ENCODE data around the gene KIF26B.

KIF26B gene

DNA sequence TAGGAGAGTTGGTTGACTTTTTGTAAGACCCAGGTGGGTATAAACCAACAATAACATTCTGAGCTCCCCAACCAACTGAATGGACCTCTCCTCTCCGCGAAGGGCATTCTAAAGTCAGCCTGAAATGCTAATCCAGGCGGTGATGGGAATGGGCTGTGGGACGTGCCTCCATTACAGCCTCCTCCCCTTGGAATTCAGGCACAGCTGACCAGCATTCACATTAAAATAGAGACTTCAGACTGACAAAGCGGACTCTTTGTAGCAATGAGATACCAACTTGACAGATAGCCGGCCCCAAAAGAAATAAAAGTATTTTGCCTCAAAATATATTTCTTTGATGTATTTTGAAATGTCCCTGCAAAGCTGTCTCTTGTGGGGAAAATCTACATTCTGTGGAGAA is 101.7 kb downstream of the KIF26B start:
- no peak for TF ChIP-seq EZH2 (optimal IDR thresholded peaks at IDR 0.05; ENCODE audit: low read depth, low read length)
- no peak for TF ChIP-seq EZH2phosphoT487 (IDR thresholded peaks at IDR 0.05; ENCODE audit: low read length)
- TF ChIP-seq, protein P1, sequence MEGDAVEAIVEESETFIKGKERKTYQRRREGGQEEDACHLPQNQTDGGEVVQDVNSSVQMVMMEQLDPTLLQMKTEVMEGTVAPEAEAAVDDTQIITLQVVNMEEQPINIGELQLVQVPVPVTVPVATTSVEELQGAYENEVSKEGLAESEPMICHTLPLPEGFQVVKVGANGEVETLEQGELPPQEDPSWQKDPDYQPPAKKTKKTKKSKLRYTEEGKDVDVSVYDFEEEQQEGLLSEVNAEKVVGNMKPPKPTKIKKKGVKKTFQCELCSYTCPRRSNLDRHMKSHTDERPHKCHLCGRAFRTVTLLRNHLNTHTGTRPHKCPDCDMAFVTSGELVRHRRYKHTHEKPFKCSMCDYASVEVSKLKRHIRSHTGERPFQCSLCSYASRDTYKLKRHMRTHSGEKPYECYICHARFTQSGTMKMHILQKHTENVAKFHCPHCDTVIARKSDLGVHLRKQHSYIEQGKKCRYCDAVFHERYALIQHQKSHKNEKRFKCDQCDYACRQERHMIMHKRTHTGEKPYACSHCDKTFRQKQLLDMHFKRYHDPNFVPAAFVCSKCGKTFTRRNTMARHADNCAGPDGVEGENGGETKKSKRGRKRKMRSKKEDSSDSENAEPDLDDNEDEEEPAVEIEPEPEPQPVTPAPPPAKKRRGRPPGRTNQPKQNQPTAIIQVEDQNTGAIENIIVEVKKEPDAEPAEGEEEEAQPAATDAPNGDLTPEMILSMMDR (IDR thresholded peaks at IDR 0.05; ENCODE audit: low read length): no peak
- Histone ChIP-seq H3K27me3 (replicated peaks; ENCODE audit: insufficient read depth, low read length) (no peaks in the 10 kb centered on the region), H3K79me2 (ENCODE audit: low read length) (no peaks in the 10 kb centered on the region), H3K27ac (ENCODE audit: low read length) (no peak overlapping the region), H3K9me2 (replicated peaks; ENCODE audit: insufficient read depth, low read length) (no peaks in the 10 kb centered on the region), H3K4me2 (ENCODE audit: low read depth, low read length) (no peak overlapping the region), H3F3A (ENCODE audit: insufficient read depth, low read length) (no peaks in the 10 kb centered on the region), H3K4me3 (ENCODE audit: low read length) (no peak overlapping the region), H4K20me1 (ENCODE audit: insufficient read depth, low read length) (no peaks in the 10 kb centered on the region), H3K4me1 (ENCODE audit: low read length) (no peaks in the 10 kb centered on the region), H3K9ac (ENCODE audit: low read length) (no peak overlapping the region), H3K9me3 (replicated peaks; ENCODE audit: insufficient read depth, low read length) (no peaks in the 10 kb centered on the region), H3K36me3 (replicated peaks; ENCODE audit: insufficient read depth, low read length) (no peaks in the 10 kb centered on the region), H2AFZ (ENCODE audit: low read length) (no peak overlapping the region)
- DNase-seq: no peak

DNA sequence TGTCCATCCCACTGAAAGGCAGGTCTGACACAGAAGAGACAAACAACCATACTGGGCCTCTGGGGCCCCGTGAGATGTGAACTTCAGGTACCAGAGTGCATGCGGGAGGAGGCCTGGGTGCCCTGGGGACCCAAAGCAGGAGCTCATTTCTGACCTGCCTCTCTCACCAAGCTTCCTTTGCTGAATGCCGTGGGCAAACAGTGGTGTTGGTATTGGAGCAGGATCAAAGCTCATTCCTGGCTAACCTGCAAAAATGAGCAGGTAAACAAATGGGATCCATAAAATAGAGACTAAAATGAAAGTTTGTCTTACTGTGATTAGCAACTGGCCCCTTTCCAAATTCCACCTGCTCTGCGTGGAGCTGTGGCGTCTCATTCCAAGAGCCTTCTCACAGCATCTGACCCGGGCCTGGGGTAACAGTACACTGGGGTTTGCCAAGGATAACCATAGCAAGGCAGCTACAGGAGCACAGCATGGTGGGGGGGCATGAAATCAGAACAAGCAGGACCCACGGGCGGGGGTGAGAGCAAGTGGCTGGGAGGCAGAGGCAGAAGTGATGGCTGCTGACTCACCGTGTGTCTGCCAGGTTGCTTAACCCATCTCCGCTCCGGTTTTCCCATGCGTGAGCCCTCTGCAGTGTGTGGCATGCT is 103.6 kb downstream of the KIF26B start:
- Histone ChIP-seq H2AFZ (ENCODE audit: low read length) (no peak overlapping the region), H3K79me2 (ENCODE audit: low read length) (no peaks in the 10 kb centered on the region), H3K4me3 (ENCODE audit: low read length) (no peak overlapping the region), H3F3A (ENCODE audit: insufficient read depth, low read length) (no peaks in the 10 kb centered on the region), H3K9ac (ENCODE audit: low read length) (no peak overlapping the region), H3K27me3 (replicated peaks; ENCODE audit: insufficient read depth, low read length) (no peaks in the 10 kb centered on the region), H3K36me3 (replicated peaks; ENCODE audit: insufficient read depth, low read length) (no peaks in the 10 kb centered on the region), H3K4me2 (ENCODE audit: low read depth, low read length) (no peak overlapping the region), H3K27ac (ENCODE audit: low read length) (no peak overlapping the region), H3K9me2 (replicated peaks; ENCODE audit: insufficient read depth, low read length) (no peaks in the 10 kb centered on the region), H4K20me1 (ENCODE audit: insufficient read depth, low read length) (no peaks in the 10 kb centered on the region), H3K4me1 (ENCODE audit: low read length) (no peaks in the 10 kb centered on the region), H3K9me3 (replicated peaks; ENCODE audit: insufficient read depth, low read length) (no peaks in the 10 kb centered on the region)
- TF ChIP-seq EZH2 (optimal IDR thresholded peaks at IDR 0.05; ENCODE audit: low read depth, low read length): no peak
- TF ChIP-seq, protein P1 (IDR thresholded peaks at IDR 0.05; ENCODE audit: low read length): no peak
- no peak for TF ChIP-seq EZH2phosphoT487 (IDR thresholded peaks at IDR 0.05; ENCODE audit: low read length)
- no peak for DNase-seq

DNA sequence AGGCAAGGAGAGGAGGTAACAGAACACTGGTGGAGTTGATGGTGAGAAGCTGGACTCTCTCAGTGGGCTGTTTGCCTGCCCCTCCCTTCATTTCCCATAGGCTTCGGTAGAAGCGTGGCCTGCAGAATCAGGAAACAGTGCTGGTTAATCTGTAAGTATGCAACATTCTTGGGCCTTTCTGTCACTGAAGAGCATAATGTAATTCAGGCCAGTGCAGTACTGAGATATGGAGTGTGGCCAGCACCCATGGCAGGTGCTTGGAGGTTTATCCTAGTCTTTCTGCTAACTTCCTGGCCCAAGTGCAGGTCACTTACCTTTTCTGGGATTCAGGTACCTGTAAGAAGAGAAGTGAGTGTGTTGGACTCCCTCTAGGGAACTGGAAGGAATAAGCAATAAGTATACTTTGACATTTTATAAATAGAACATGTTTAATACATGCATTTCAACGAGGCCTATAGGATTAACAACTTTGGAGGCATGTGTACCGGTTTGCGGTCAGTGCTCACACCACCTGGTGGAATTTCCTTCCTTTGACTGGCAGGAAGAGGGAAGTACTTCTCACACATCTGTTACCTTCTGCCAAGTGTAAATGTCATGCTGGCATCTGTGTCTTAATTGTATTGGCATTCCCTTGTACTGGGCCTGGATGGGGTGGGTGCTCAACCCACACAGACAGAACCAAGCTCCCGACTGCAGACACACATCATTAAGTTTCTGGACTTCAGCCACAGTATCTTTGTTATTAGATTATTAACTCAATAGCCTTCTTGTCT is 105.5 kb downstream of the KIF26B start:
- Histone ChIP-seq H3K27ac (ENCODE audit: low read length) (no peak overlapping the region), H2AFZ (ENCODE audit: low read length) (no peak overlapping the region), H3F3A (ENCODE audit: insufficient read depth, low read length) (no peaks in the 10 kb centered on the region), H3K9ac (ENCODE audit: low read length) (no peak overlapping the region), H3K27me3 (replicated peaks; ENCODE audit: insufficient read depth, low read length) (no peaks in the 10 kb centered on the region), H4K20me1 (ENCODE audit: insufficient read depth, low read length) (no peaks in the 10 kb centered on the region), H3K36me3 (replicated peaks; ENCODE audit: insufficient read depth, low read length) (no peaks in the 10 kb centered on the region), H3K79me2 (ENCODE audit: low read length) (no peaks in the 10 kb centered on the region), H3K4me1 (ENCODE audit: low read length) (no peaks in the 10 kb centered on the region), H3K4me3 (ENCODE audit: low read length) (no peak overlapping the region), H3K9me3 (replicated peaks; ENCODE audit: insufficient read depth, low read length) (no peaks in the 10 kb centered on the region), H3K4me2 (ENCODE audit: low read depth, low read length) (no peak overlapping the region), H3K9me2 (replicated peaks; ENCODE audit: insufficient read depth, low read length) (no peaks in the 10 kb centered on the region)
- no peak for TF ChIP-seq EZH2 (optimal IDR thresholded peaks at IDR 0.05; ENCODE audit: low read depth, low read length)
- TF ChIP-seq, protein P1 (IDR thresholded peaks at IDR 0.05; ENCODE audit: low read length): no peak
- no peak for TF ChIP-seq EZH2phosphoT487 (IDR thresholded peaks at IDR 0.05; ENCODE audit: low read length)
- no peak for DNase-seq

Data from MM.1S (cell line).